WTC11 (cell line): ENCODE data around the gene PTPRN2. TPM values are rescaled to one million over a fixed set of nuclear protein-coding genes. Genes with fewer than 3 reads are reported as not detected.

Experiments
- ATAC-seq: fragments of 200-7000 bp; cut with Tn5 transposase; 2 replicates; pipeline ENCODE4 v1.10.0; 2021; ENCODE audit warnings: mild to moderate bottlenecking, moderate library complexity
- CTCF ChIA-PET: fragments of 300-600 bp; sonication (Branson Sonifier 250); formaldehyde crosslinking; loops from one replicate; lab custom pipeline; 2021; ENCODE audit warnings: antibody characterized with exemption; lab: Charles Lee
- POLR2A ChIA-PET: fragments of 350-600 bp; sonication (Branson Sonifier 250); formaldehyde crosslinking; loops from one replicate; lab custom pipeline; 2021; ENCODE audit warnings: antibody characterized with exemption; lab: Charles Lee
- DNase-seq: peaks from one replicate; pipeline ENCODE4 v3.0.0; 2021; ENCODE audit warnings: low spot score
- H3K27ac Mint-ChIP-seq: 2 replicates; pipeline ENCODE4 v1.8.0; 2021; ENCODE audit warnings: mixed read lengths
- H3K27me3 Mint-ChIP-seq: 2 replicates; pipeline ENCODE4 v1.8.0; 2021; ENCODE audit warnings: low read depth, mild to moderate bottlenecking, moderate library complexity, mixed read lengths
- H3K36me3 Mint-ChIP-seq: 2 replicates; pipeline ENCODE4 v1.8.0; 2021; ENCODE audit warnings: mixed read lengths
- H3K4me1 Mint-ChIP-seq: 2 replicates; pipeline ENCODE4 v1.8.0; 2022; ENCODE audit warnings: mixed read lengths
- H3K4me3 Mint-ChIP-seq: 2 replicates; pipeline ENCODE4 v1.8.0; 2021; ENCODE audit warnings: mild to moderate bottlenecking, moderate library complexity, mixed read lengths
- H3K9me3 Mint-ChIP-seq: 2 replicates; pipeline ENCODE4 v1.8.0; 2021; ENCODE audit warnings: mixed read lengths
- ATF3 ChIP-seq: sonication (generic); formaldehyde crosslinking; conservative IDR thresholded peaks from 2 replicates; pipeline ENCODE4 v1.8.1; 2022; ENCODE audit warnings: mild to moderate bottlenecking, missing genetic modification reagents
- CTCF ChIP-seq: fragments of 200-600 bp; IDR thresholded peaks from 2 replicates; pipeline ENCODE4 v1.8.0; 2022; ENCODE audit warnings: antibody characterized with exemption
- ETV6 ChIP-seq: sonication (generic); formaldehyde crosslinking; IDR thresholded peaks from 2 replicates; pipeline ENCODE4 v1.8.1; 2022; ENCODE audit warnings: mild to moderate bottlenecking, missing genetic modification reagents
- MXD4 ChIP-seq: fragments of 250-450 bp; sonication (Bioruptor Pico); IDR thresholded peaks from 2 replicates; pipeline ENCODE4 v1.8.0; 2021; ENCODE audit warnings: mild to moderate bottlenecking, moderate library complexity, borderline replicate concordance
- PRDM15 ChIP-seq: sonication (generic); formaldehyde crosslinking; IDR thresholded peaks from 2 replicates; pipeline ENCODE4 v1.8.0; 2022; ENCODE audit warnings: missing genetic modification reagents
- SMAD3 ChIP-seq: sonication (generic); formaldehyde crosslinking; IDR thresholded peaks from 2 replicates; pipeline ENCODE4 v1.8.0; 2022; ENCODE audit warnings: missing genetic modification reagents, mild to moderate bottlenecking, borderline replicate concordance
- STAT6 ChIP-seq: sonication (generic); formaldehyde crosslinking; conservative IDR thresholded peaks from 2 replicates; pipeline ENCODE4 v1.8.1; 2023; ENCODE audit warnings: mild to moderate bottlenecking, low read depth, missing genetic modification reagents, moderate library complexity
- ZNF423 ChIP-seq: fragments of 250-450 bp; sonication (Bioruptor Pico); IDR thresholded peaks from 2 replicates; pipeline ENCODE4 v2.1.2; 2022; ENCODE audit warnings: mild to moderate bottlenecking, moderate library complexity
- ZNF532 ChIP-seq: fragments of 250-450 bp; sonication (Bioruptor Pico); IDR thresholded peaks from 2 replicates; pipeline ENCODE4 v1.9.0; 2021; ENCODE audit warnings: mild to moderate bottlenecking, borderline replicate concordance
- total RNA-seq: library from RNA; stranded (reverse); gene quantifications from 3 replicates; pipeline ENCODE4 v1.2.3, GENCODE V29; 2021

Gene PTPRN2
- total RNA-seq, 1 experiment from 2014 or later: 4.7 TPM

GRCh38 chr7:157674715-157675426 is 912.8 kb downstream of the PTPRN2 start:
- POLR2A ChIA-PET: no interaction called here
- ATAC-seq (no peak), DNase-seq (no peak)
- Mint-ChIP-seq H3K9me3 (peaks cover 11% of the 10 kb centered on the region), H3K27me3 (peaks cover 46% of the 10 kb centered on the region), H3K27ac (no peak overlapping the region), H3K36me3 (peaks cover 9% of the 10 kb centered on the region), H3K4me1 (peaks cover 9% of the 10 kb centered on the region; the same call in 1 of the 2 replicates), H3K4me3 (no peak overlapping the region)
- CTCF ChIA-PET: interaction anchor here (0.9 kb wide), 1 partner anchor 200 kb away, joined by 3 read pairs; no protein-coding TSS in a partner anchor
- no peak for TF ChIP-seq ZNF423 (CRISPR knock-in tag)
- TF ChIP-seq STAT6 (CRISPR knock-in tag): no peak
- no peak for TF ChIP-seq PRDM15 (CRISPR knock-in tag)
- no peak for TF ChIP-seq ETV6 (CRISPR knock-in tag)
- TF ChIP-seq ATF3 (CRISPR knock-in tag): no peak

GRCh38 chr7:157674027-157674714 is 913.5 kb downstream of the PTPRN2 start:
- TF ChIP-seq SMAD3: no peak
- TF ChIP-seq ZNF532 (CRISPR knock-in tag): no peak
- no peak for TF ChIP-seq CTCF
- no peak for TF ChIP-seq MXD4 (CRISPR knock-in tag)
- Mint-ChIP-seq H3K27ac (no peak overlapping the region), H3K27me3 (peaks cover 39% of the 10 kb centered on the region), H3K36me3 (peaks cover 12% of the 10 kb centered on the region), H3K9me3 (peaks cover 11% of the 10 kb centered on the region), H3K4me3 (no peak overlapping the region), H3K4me1 (peaks cover 9% of the 10 kb centered on the region; the same call in 1 of the 2 replicates)
- ATAC-seq: no peak
- POLR2A ChIA-PET: no interaction called here
- CTCF ChIA-PET: interaction anchor here (0.9 kb wide), 1 partner anchor 200 kb away, joined by 3 read pairs; no protein-coding TSS in a partner anchor
- no peak for DNase-seq
